SK-N-SH treated with all-trans-retinoic acid at 6 μM for 48 hours (cell line): ENCODE data around the gene ARID1B.

Experiments
- ATAC-seq: fragments of 200-7000 bp; cut with Tn5 transposase; 3 replicates; pipeline ENCODE4 v1.9.1; 2020; ENCODE audit warnings: mild to moderate bottlenecking, moderate library complexity
- ARNTL ChIP-seq: fragments of 450-650 bp; formaldehyde crosslinking; IDR thresholded peaks from 2 replicates; pipeline ENCODE4 v1.5.0; 2020; ENCODE audit warnings: low read depth, mild to moderate bottlenecking, moderate library complexity, borderline replicate concordance
- BACH2 ChIP-seq: fragments of 250-450 bp; sonication (Bioruptor Pico); IDR thresholded peaks from 2 replicates; pipeline ENCODE4 v1.9.0; 2021; ENCODE audit warnings: mild to moderate bottlenecking, borderline replicate concordance
- CREB5 ChIP-seq: fragments of 250-450 bp; sonication (Bioruptor Pico); IDR thresholded peaks from 2 replicates; pipeline ENCODE4 v1.5.1; 2020; ENCODE audit warnings: low read depth, mild to moderate bottlenecking, moderate library complexity
- CSDC2 ChIP-seq: fragments of 250-450 bp; sonication (Bioruptor Pico); IDR thresholded peaks from 2 replicates; pipeline ENCODE4 v1.5.0; 2020; ENCODE audit warnings: mild to moderate bottlenecking, moderate library complexity
- CSRNP3 ChIP-seq: fragments of 250-450 bp; sonication (Bioruptor Pico); IDR thresholded peaks from 2 replicates; pipeline ENCODE4 v1.5.1; 2021; ENCODE audit warnings: mild to moderate bottlenecking, moderate library complexity
- ESRRG ChIP-seq: fragments of 250-450 bp; sonication (Bioruptor Pico); IDR thresholded peaks from 2 replicates; pipeline ENCODE4 v1.6.1; 2021; ENCODE audit warnings: mild to moderate bottlenecking
- GLIS3 ChIP-seq: fragments of 250-450 bp; sonication (Bioruptor Pico); IDR thresholded peaks from 2 replicates; pipeline ENCODE4 v1.5.0; 2020; ENCODE audit warnings: mild to moderate bottlenecking, moderate library complexity
- ISL1 ChIP-seq: fragments of 250-450 bp; sonication (Bioruptor Pico); IDR thresholded peaks from 2 replicates; pipeline ENCODE4 v2.1.2; 2022; ENCODE audit warnings: mild to moderate bottlenecking, moderate library complexity
- OSR1 ChIP-seq: fragments of 250-450 bp; sonication (Bioruptor Pico); IDR thresholded peaks from 2 replicates; pipeline ENCODE4 v1.8.0; 2022; ENCODE audit warnings: moderate library complexity, mild to moderate bottlenecking, inconsistent platforms
- POU6F1 ChIP-seq: fragments of 250-450 bp; sonication (Bioruptor Pico); IDR thresholded peaks from 2 replicates; pipeline ENCODE4 v1.8.0; 2021; ENCODE audit warnings: low read depth, mild to moderate bottlenecking, moderate library complexity, borderline replicate concordance
- PPARA ChIP-seq: fragments of 250-450 bp; sonication (Bioruptor Pico); IDR thresholded peaks from 2 replicates; pipeline ENCODE4 v1.5.0; 2020; ENCODE audit warnings: mild to moderate bottlenecking, borderline replicate concordance
- RARB ChIP-seq: fragments of 250-450 bp; sonication (Bioruptor Pico); IDR thresholded peaks from 2 replicates; pipeline ENCODE4 v1.8.0; 2021; ENCODE audit warnings: mild to moderate bottlenecking, moderate library complexity
- SNAI2 ChIP-seq: fragments of 250-450 bp; sonication (Bioruptor Pico); IDR thresholded peaks from 2 replicates; pipeline ENCODE4 v1.5.0; 2020; ENCODE audit warnings: mild to moderate bottlenecking, moderate library complexity
- TCF4 ChIP-seq: fragments of 250-450 bp; sonication (Bioruptor Pico); IDR thresholded peaks from 2 replicates; pipeline ENCODE4 v1.8.0; 2021; ENCODE audit warnings: mild to moderate bottlenecking, moderate library complexity, borderline replicate concordance
- TOX ChIP-seq: fragments of 250-450 bp; sonication (Bioruptor Pico); IDR thresholded peaks from 2 replicates; pipeline ENCODE4 v1.8.0; 2021; ENCODE audit warnings: mild to moderate bottlenecking, moderate library complexity, borderline replicate concordance
- TSHZ2 ChIP-seq: fragments of 250-450 bp; sonication (Bioruptor Pico); IDR thresholded peaks from 2 replicates; pipeline ENCODE4 v1.5.0; 2020; ENCODE audit warnings: mild to moderate bottlenecking, moderate library complexity
- ZC3H10 ChIP-seq: fragments of 250-450 bp; sonication (Bioruptor Pico); IDR thresholded peaks from 2 replicates; pipeline ENCODE4 v1.5.1; 2021; ENCODE audit warnings: mild to moderate bottlenecking, moderate library complexity
- ZFP3 ChIP-seq: fragments of 250-450 bp; sonication (Bioruptor Pico); IDR thresholded peaks from 2 replicates; pipeline ENCODE4 v1.5.0; 2020; ENCODE audit warnings: mild to moderate bottlenecking, moderate library complexity
- ZFP30 ChIP-seq: fragments of 450-650 bp; formaldehyde crosslinking; IDR thresholded peaks from 2 replicates; pipeline ENCODE4 v1.5.0; 2022; ENCODE audit warnings: mild to moderate bottlenecking, moderate library complexity
- ZNF565 ChIP-seq: fragments of 450-650 bp; formaldehyde crosslinking; conservative IDR thresholded peaks from 2 replicates; pipeline ENCODE4 v1.5.0; 2020; ENCODE audit warnings: low read depth, mild to moderate bottlenecking, moderate library complexity
- ZNF70 ChIP-seq: fragments of 450-650 bp; formaldehyde crosslinking; IDR thresholded peaks from 2 replicates; pipeline ENCODE4 v1.5.0; 2020; ENCODE audit warnings: mild to moderate bottlenecking, moderate library complexity
- ZNF8 ChIP-seq: fragments of 450-650 bp; formaldehyde crosslinking; IDR thresholded peaks from 2 replicates; pipeline ENCODE4 v1.5.0; 2020; ENCODE audit warnings: mild to moderate bottlenecking, moderate library complexity

The ARID1B gene

GRCh38 chr6:157152556-157152955, 375.4 kb downstream of the ARID1B start (continued):
- TF ChIP-seq TSHZ2 (CRISPR knock-in tag) (no peak), BACH2 (CRISPR knock-in tag) (no peak), SNAI2 (CRISPR knock-in tag) (no peak), CSDC2 (no peak), ZNF565 (CRISPR knock-in tag) (no peak), OSR1 (CRISPR knock-in tag) (no peak), ESRRG (CRISPR knock-in tag) (no peak), ZC3H10 (CRISPR knock-in tag) (no peak)

- no peak for TF ChIP-seq CSRNP3 (CRISPR knock-in tag)
- TF ChIP-seq ZC3H10 (CRISPR knock-in tag): no peak
- no peak for TF ChIP-seq ZNF8
- TF ChIP-seq ZFP30 (CRISPR knock-in tag): no peak
- no peak for TF ChIP-seq TSHZ2 (CRISPR knock-in tag)
- TF ChIP-seq PPARA: no peak
- TF ChIP-seq ZNF70: no peak
- no peak for TF ChIP-seq RARB (CRISPR knock-in tag)
- no peak for TF ChIP-seq CREB5 (CRISPR knock-in tag)
- no peak for TF ChIP-seq ISL1 (CRISPR knock-in tag)
- TF ChIP-seq CSDC2: no peak
- TF ChIP-seq TCF4 (CRISPR knock-in tag): no peak
- no peak for TF ChIP-seq TOX (CRISPR knock-in tag)
- TF ChIP-seq ZNF565 (CRISPR knock-in tag): no peak
- no peak for TF ChIP-seq POU6F1
- no peak for TF ChIP-seq GLIS3 (CRISPR knock-in tag)
- TF ChIP-seq ARNTL (CRISPR knock-in tag): no peak
- TF ChIP-seq ESRRG (CRISPR knock-in tag): no peak
- ATAC-seq: no peak
These were observed 378.6 kb downstream of the ARID1B start for GRCh38 chr6:157155804-157156203.

- no peak for ATAC-seq
- TF ChIP-seq TSHZ2 (CRISPR knock-in tag) (no peak), TOX (CRISPR knock-in tag) (no peak), CREB5 (CRISPR knock-in tag) (no peak), ISL1 (CRISPR knock-in tag) (no peak), ZC3H10 (CRISPR knock-in tag) (no peak), PPARA (no peak), POU6F1 (no peak), ZFP3 (no peak), GLIS3 (CRISPR knock-in tag) (no peak), SNAI2 (CRISPR knock-in tag) (no peak), ZFP30 (CRISPR knock-in tag) (no peak)
These were observed 380.1 kb downstream of the ARID1B start for GRCh38 chr6:157157258-157157657.
